WTC11 (cell line): ENCODE results near the gene SPSB2. TPM values are rescaled to one million over a fixed set of nuclear protein-coding genes. Genes with fewer than 3 reads are reported as not detected.

Source experiments
- ATAC-seq: fragments of 200-7000 bp; cut with Tn5 transposase; 2 replicates; pipeline ENCODE4 v1.10.0; 2021; ENCODE audit warnings: mild to moderate bottlenecking, moderate library complexity
- CTCF ChIA-PET: fragments of 300-600 bp; sonication (Branson Sonifier 250); formaldehyde crosslinking; loops from one replicate; lab custom pipeline; 2021; ENCODE audit warnings: antibody characterized with exemption; lab: Charles Lee
- POLR2A ChIA-PET: fragments of 350-600 bp; sonication (Branson Sonifier 250); formaldehyde crosslinking; loops from one replicate; lab custom pipeline; 2021; ENCODE audit warnings: antibody characterized with exemption; lab: Charles Lee
- DNase-seq: peaks from one replicate; pipeline ENCODE4 v3.0.0; 2021; ENCODE audit warnings: low spot score
- H3K27ac Mint-ChIP-seq: 2 replicates; pipeline ENCODE4 v1.8.0; 2021; ENCODE audit warnings: mixed read lengths
- H3K27me3 Mint-ChIP-seq: 2 replicates; pipeline ENCODE4 v1.8.0; 2021; ENCODE audit warnings: low read depth, mild to moderate bottlenecking, moderate library complexity, mixed read lengths
- H3K36me3 Mint-ChIP-seq: 2 replicates; pipeline ENCODE4 v1.8.0; 2021; ENCODE audit warnings: mixed read lengths
- H3K4me1 Mint-ChIP-seq: 2 replicates; pipeline ENCODE4 v1.8.0; 2022; ENCODE audit warnings: mixed read lengths
- H3K4me3 Mint-ChIP-seq: 2 replicates; pipeline ENCODE4 v1.8.0; 2021; ENCODE audit warnings: mild to moderate bottlenecking, moderate library complexity, mixed read lengths
- H3K9me3 Mint-ChIP-seq: 2 replicates; pipeline ENCODE4 v1.8.0; 2021; ENCODE audit warnings: mixed read lengths
- ARID4B ChIP-seq: sonication (generic); formaldehyde crosslinking; IDR thresholded peaks from 2 replicates; pipeline ENCODE4 v1.8.0; 2023; ENCODE audit warnings: missing genetic modification reagents, mild to moderate bottlenecking, borderline replicate concordance
- CBFB ChIP-seq: sonication (generic); formaldehyde crosslinking; IDR thresholded peaks from 2 replicates; pipeline ENCODE4 v1.8.1; 2022; ENCODE audit warnings: mild to moderate bottlenecking, low read depth, missing genetic modification reagents
- EMX1 ChIP-seq: fragments of 250-450 bp; sonication (Bioruptor Pico); IDR thresholded peaks from 2 replicates; pipeline ENCODE4 v1.8.0; 2021; ENCODE audit warnings: mild to moderate bottlenecking
- GABPB1 ChIP-seq: sonication (generic); formaldehyde crosslinking; IDR thresholded peaks from 2 replicates; pipeline ENCODE4 v1.8.1; 2023; ENCODE audit warnings: mild to moderate bottlenecking, missing genetic modification reagents
- HMGXB4 ChIP-seq: sonication (generic); formaldehyde crosslinking; IDR thresholded peaks from 2 replicates; pipeline ENCODE4 v1.8.1; 2023; ENCODE audit warnings: mild to moderate bottlenecking, moderate library complexity, missing genetic modification reagents
- KAT7 ChIP-seq: sonication (generic); formaldehyde crosslinking; IDR thresholded peaks from 2 replicates; pipeline ENCODE4 v1.8.1; 2023; ENCODE audit warnings: missing genetic modification reagents, mild to moderate bottlenecking, borderline replicate concordance
- MLX ChIP-seq: sonication (generic); formaldehyde crosslinking; IDR thresholded peaks from 2 replicates; pipeline ENCODE4 v1.8.1; 2023; ENCODE audit warnings: mild to moderate bottlenecking, missing genetic modification reagents, moderate library complexity
- NFYB ChIP-seq: sonication (generic); formaldehyde crosslinking; conservative IDR thresholded peaks from 2 replicates; pipeline ENCODE4 v1.8.0; 2022; ENCODE audit warnings: low read depth, missing genetic modification reagents
- SMAD4 ChIP-seq: sonication (generic); formaldehyde crosslinking; IDR thresholded peaks from 2 replicates; pipeline ENCODE4 v1.8.0; 2022; ENCODE audit warnings: mild to moderate bottlenecking, missing genetic modification reagents
- SOX15 ChIP-seq: fragments of 250-450 bp; sonication (Bioruptor Pico); IDR thresholded peaks from 2 replicates; pipeline ENCODE4 v1.9.0; 2021; ENCODE audit warnings: mild to moderate bottlenecking
- SP1 ChIP-seq: sonication (generic); formaldehyde crosslinking; conservative IDR thresholded peaks from 2 replicates; pipeline ENCODE4 v1.8.1; 2022; ENCODE audit warnings: missing genetic modification reagents
- ZNF138 ChIP-seq: sonication (generic); formaldehyde crosslinking; conservative IDR thresholded peaks from 2 replicates; pipeline ENCODE4 v1.8.1; 2022; ENCODE audit warnings: mild to moderate bottlenecking, moderate library complexity, missing genetic modification reagents
- ZNF219 ChIP-seq: sonication (generic); formaldehyde crosslinking; IDR thresholded peaks from 2 replicates; pipeline ENCODE4 v1.8.0; 2023; ENCODE audit warnings: missing genetic modification reagents, mild to moderate bottlenecking, borderline replicate concordance
- ZNF281 ChIP-seq: sonication (generic); formaldehyde crosslinking; IDR thresholded peaks from 2 replicates; pipeline ENCODE4 v1.8.0; 2023; ENCODE audit warnings: mild to moderate bottlenecking, missing genetic modification reagents
- total RNA-seq: library from RNA; stranded (reverse); gene quantifications from 3 replicates; pipeline ENCODE4 v1.2.3, GENCODE V29; 2021
- TF ChIP-seq, protein P1 (sequence below): sonication (generic); formaldehyde crosslinking; IDR thresholded peaks from 2 replicates; pipeline ENCODE4 v1.8.1; 2023; ENCODE audit warnings: mild to moderate bottlenecking, missing genetic modification reagents

Gene SPSB2
- total RNA-seq, 1 experiment from 2014 or later = 25.5 TPM

- TF ChIP-seq ZNF281 = no peak
- TF ChIP-seq SMAD4 (CRISPR knock-in tag) = no peak
Observed at GRCh38 chr12:6884539-6884938, 11.4 kb upstream of the SPSB2 start (continued).

DNA sequence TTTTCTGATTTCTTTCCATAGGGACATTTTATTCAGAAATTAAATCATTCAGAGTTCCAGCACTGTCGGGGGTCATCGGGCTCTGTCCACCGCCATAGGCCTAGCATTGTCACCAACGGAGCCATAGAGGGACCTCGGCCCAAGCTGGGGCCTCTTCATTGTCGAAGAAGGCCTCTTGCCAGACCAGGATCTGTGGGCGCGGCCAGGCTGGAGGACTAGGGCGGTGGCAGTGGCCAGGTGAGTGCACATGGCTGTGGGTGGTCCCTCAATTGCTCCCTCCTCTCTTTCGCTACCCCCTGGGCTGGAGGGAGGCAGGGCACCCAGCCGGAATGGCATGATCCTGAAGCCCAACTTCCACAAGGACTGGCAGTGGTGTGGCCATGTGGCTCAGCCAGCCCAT, 10.6 kb upstream of the SPSB2 start:
- Mint-ChIP-seq H3K4me1 (peaks cover 35% of the 10 kb centered on the region), H3K4me3 (no peak overlapping the region), H3K27ac (no peak overlapping the region), H3K9me3 (no peaks in the 10 kb centered on the region), H3K27me3 (no peaks in the 10 kb centered on the region), H3K36me3 (peaks cover 7% of the 10 kb centered on the region; the same call in 1 of the 2 replicates)
- DNase-seq (no peak), ATAC-seq (no peak)
- TF ChIP-seq CBFB (CRISPR knock-in tag) (no peak), NFYB (no peak), ARID4B (CRISPR knock-in tag) (no peak), SOX15 (CRISPR knock-in tag) (no peak), KAT7 (CRISPR knock-in tag) (no peak), ZNF219 (CRISPR knock-in tag) (no peak), GABPB1 (CRISPR knock-in tag) (no peak), ZNF138 (CRISPR knock-in tag) (no peak), HMGXB4 (no peak), EMX1 (CRISPR knock-in tag) (no peak), SP1 (CRISPR knock-in tag) (no peak), MLX (CRISPR knock-in tag) (no peak)
- TF ChIP-seq, protein P1, sequence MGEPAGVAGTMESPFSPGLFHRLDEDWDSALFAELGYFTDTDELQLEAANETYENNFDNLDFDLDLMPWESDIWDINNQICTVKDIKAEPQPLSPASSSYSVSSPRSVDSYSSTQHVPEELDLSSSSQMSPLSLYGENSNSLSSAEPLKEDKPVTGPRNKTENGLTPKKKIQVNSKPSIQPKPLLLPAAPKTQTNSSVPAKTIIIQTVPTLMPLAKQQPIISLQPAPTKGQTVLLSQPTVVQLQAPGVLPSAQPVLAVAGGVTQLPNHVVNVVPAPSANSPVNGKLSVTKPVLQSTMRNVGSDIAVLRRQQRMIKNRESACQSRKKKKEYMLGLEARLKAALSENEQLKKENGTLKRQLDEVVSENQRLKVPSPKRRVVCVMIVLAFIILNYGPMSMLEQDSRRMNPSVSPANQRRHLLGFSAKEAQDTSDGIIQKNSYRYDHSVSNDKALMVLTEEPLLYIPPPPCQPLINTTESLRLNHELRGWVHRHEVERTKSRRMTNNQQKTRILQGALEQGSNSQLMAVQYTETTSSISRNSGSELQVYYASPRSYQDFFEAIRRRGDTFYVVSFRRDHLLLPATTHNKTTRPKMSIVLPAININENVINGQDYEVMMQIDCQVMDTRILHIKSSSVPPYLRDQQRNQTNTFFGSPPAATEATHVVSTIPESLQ (CRISPR knock-in tag) = no peak
- POLR2A ChIA-PET = interaction anchor here (1.2 kb wide), 1 partner anchor 9 kb away, joined by 3 read pairs; no protein-coding TSS in a partner anchor
- CTCF ChIA-PET = interaction anchor here (1.7 to 3.7 kb wide), 2 partner anchors 11 to 14 kb away, joined by 8 to 17 read pairs; partner anchors contain the start of gene SPSB2
